Measurements from ENCODE around the gene NPY4R. TPM values are rescaled to one million over a fixed set of nuclear protein-coding genes. Genes with fewer than 3 reads are reported as not detected.
"Not testable (repeated sequence)": the region's sequence is repeated elsewhere in the genome, so short reads cannot be mapped to it uniquely, and the experiment has no call there.

Gene NPY4R
- total RNA-seq, 3 donors from 2014 or later = not detected

GRCh38 chr10:46441837-46442278 is 23.9 kb downstream of the NPY4R start:
- H3K27me3 Mint-ChIP-seq (ENCODE audit: low read depth); ATAC-seq; H3K36me3 Mint-ChIP-seq (ENCODE audit: insufficient read depth): not testable (repeated sequence)

GRCh38 chr10:46440942-46441341 is 24.8 kb downstream of the NPY4R start:
- H3K4me3 Mint-ChIP-seq; ATAC-seq; H3K27me3 Mint-ChIP-seq (ENCODE audit: low read depth); H3K9me3 Mint-ChIP-seq; DNase-seq; H3K36me3 Mint-ChIP-seq (ENCODE audit: insufficient read depth); H3K4me1 Mint-ChIP-seq (ENCODE audit: low read depth): not testable (repeated sequence)

More at GRCh38 chr10:46441837-46442278, 23.9 kb downstream of the NPY4R start:
- DNase-seq; H3K4me3 Mint-ChIP-seq; H3K9me3 Mint-ChIP-seq; H3K4me1 Mint-ChIP-seq (ENCODE audit: low read depth): not testable (repeated sequence)

GRCh38 chr10:46423550-46423949 is 42.2 kb downstream of the NPY4R start:
- not testable (repeated sequence) for H3K4me1 Mint-ChIP-seq (ENCODE audit: low read depth); DNase-seq; H3K27me3 Mint-ChIP-seq (ENCODE audit: low read depth); ATAC-seq; H3K4me3 Mint-ChIP-seq; H3K9me3 Mint-ChIP-seq; H3K36me3 Mint-ChIP-seq (ENCODE audit: insufficient read depth)

GRCh38 chr10:46419570-46420379 is 46.0 kb downstream of the NPY4R start:
- not testable (repeated sequence) for H3K4me1 Mint-ChIP-seq (ENCODE audit: low read depth); H3K4me3 Mint-ChIP-seq; H3K9me3 Mint-ChIP-seq; ATAC-seq; DNase-seq; H3K36me3 Mint-ChIP-seq (ENCODE audit: insufficient read depth); H3K27me3 Mint-ChIP-seq (ENCODE audit: low read depth)

- not testable (repeated sequence) for ATAC-seq; H3K36me3 Mint-ChIP-seq (ENCODE audit: insufficient read depth)
Measured at GRCh38 chr10:46418283-46418682, 47.5 kb downstream of the NPY4R start.

GRCh38 chr10:46415291-46415690 is 50.5 kb downstream of the NPY4R start:
- H3K36me3 Mint-ChIP-seq (ENCODE audit: insufficient read depth); H3K4me3 Mint-ChIP-seq; ATAC-seq; H3K27me3 Mint-ChIP-seq (ENCODE audit: low read depth); H3K4me1 Mint-ChIP-seq (ENCODE audit: low read depth); H3K9me3 Mint-ChIP-seq; DNase-seq: not testable (repeated sequence)

More at GRCh38 chr10:46418283-46418682, 47.5 kb downstream of the NPY4R start:
- H3K4me1 Mint-ChIP-seq (ENCODE audit: low read depth); DNase-seq; H3K9me3 Mint-ChIP-seq; H3K4me3 Mint-ChIP-seq; H3K27me3 Mint-ChIP-seq (ENCODE audit: low read depth): not testable (repeated sequence)

- not testable (repeated sequence) for H3K9me3 Mint-ChIP-seq; H3K36me3 Mint-ChIP-seq (ENCODE audit: insufficient read depth)
Measured at GRCh38 chr10:46412665-46413064, 53.1 kb downstream of the NPY4R start.

GRCh38 chr10:46411123-46411522 is 54.6 kb downstream of the NPY4R start:
- H3K9me3 Mint-ChIP-seq; H3K4me1 Mint-ChIP-seq (ENCODE audit: low read depth); H3K27me3 Mint-ChIP-seq (ENCODE audit: low read depth); H3K4me3 Mint-ChIP-seq; ATAC-seq; DNase-seq; H3K36me3 Mint-ChIP-seq (ENCODE audit: insufficient read depth): not testable (repeated sequence)

More at GRCh38 chr10:46412665-46413064, 53.1 kb downstream of the NPY4R start:
- not testable (repeated sequence) for H3K27me3 Mint-ChIP-seq (ENCODE audit: low read depth); H3K4me3 Mint-ChIP-seq; DNase-seq; H3K4me1 Mint-ChIP-seq (ENCODE audit: low read depth); ATAC-seq

Other genes with a start within 250 kb of the NPY4R start
- not detected for gene ANTXRL, start 179.0 kb downstream of the NPY4R start, total RNA-seq
- not detected for gene ANXA8L1, start 90.2 kb downstream of the NPY4R start, total RNA-seq
- not detected for gene GPRIN2, start 90.7 kb upstream of the NPY4R start, total RNA-seq
- under 1 TPM; 0.46 to 0.66 (median 0.53) TPM for gene SYT15, start 113.2 kb upstream of the NPY4R start, total RNA-seq